MM.1S (cell line): Measurements from ENCODE around the gene CHCHD6.

Source experiments
- DNase-seq: peaks from one replicate; pipeline ENCODE4 v3.0.0-alpha.2; 2015
- H2AFZ ChIP-seq: fragments of 300-600 bp; sonication (generic); 2 replicates; pipeline ENCODE4 v1.6.0; 2016; ENCODE audit warnings: antibody characterized with exemption, low read length
- H3F3A ChIP-seq: fragments of 300-600 bp; sonication (generic); 2 replicates; pipeline ENCODE4 v1.6.1; 2016; ENCODE audit warnings: mild to moderate bottlenecking, antibody characterized with exemption, low read length, moderate library complexity, mixed read lengths; ENCODE audit not compliant: insufficient read depth
- H3K27ac ChIP-seq: fragments of 300-600 bp; sonication (generic); 2 replicates; pipeline ENCODE4 v1.5.1; 2016; ENCODE audit warnings: mild to moderate bottlenecking, low read length
- H3K27me3 ChIP-seq: fragments of 300-600 bp; sonication (generic); replicated peaks from 2 replicates; pipeline ENCODE4 v1.6.0; 2016; ENCODE audit warnings: low read length; ENCODE audit not compliant: insufficient read depth
- H3K36me3 ChIP-seq: fragments of 300-600 bp; sonication (generic); replicated peaks from 2 replicates; pipeline ENCODE4 v1.6.1; 2016; ENCODE audit warnings: mild to moderate bottlenecking, low read length, mixed read lengths; ENCODE audit not compliant: insufficient read depth
- H3K4me1 ChIP-seq: fragments of 300-600 bp; sonication (generic); 2 replicates; pipeline ENCODE4 v1.6.1; 2016; ENCODE audit warnings: low read length, mixed read lengths
- H3K4me2 ChIP-seq: fragments of 300-600 bp; sonication (generic); 2 replicates; pipeline ENCODE4 v1.6.0; 2016; ENCODE audit warnings: low read depth, low read length
- H3K4me3 ChIP-seq: fragments of 300-600 bp; sonication (generic); 2 replicates; pipeline ENCODE4 v1.5.1; 2016; ENCODE audit warnings: low read length, mixed read lengths
- H3K79me2 ChIP-seq: fragments of 300-600 bp; sonication (generic); 2 replicates; pipeline ENCODE4 v1.6.1; 2016; ENCODE audit warnings: mixed run types, low read length, mixed read lengths
- H3K9ac ChIP-seq: fragments of 300-600 bp; sonication (generic); 2 replicates; pipeline ENCODE4 v1.6.1; 2016; ENCODE audit warnings: low read length, mixed read lengths
- H3K9me2 ChIP-seq: fragments of 300-600 bp; sonication (generic); replicated peaks from 2 replicates; pipeline ENCODE4 v1.6.1; 2016; ENCODE audit warnings: mild to moderate bottlenecking, low read length, mixed read lengths; ENCODE audit not compliant: insufficient read depth
- H3K9me3 ChIP-seq: fragments of 300-600 bp; sonication (generic); replicated peaks from 2 replicates; pipeline ENCODE4 v1.6.1; 2016; ENCODE audit warnings: mild to moderate bottlenecking, low read length, mixed read lengths; ENCODE audit not compliant: insufficient read depth
- H4K20me1 ChIP-seq: fragments of 300-600 bp; sonication (generic); 2 replicates; pipeline ENCODE4 v1.6.1; 2016; ENCODE audit warnings: mild to moderate bottlenecking, low read length, moderate library complexity, mixed read lengths; ENCODE audit not compliant: insufficient read depth
- CTCF ChIP-seq: fragments of 300-600 bp; sonication (generic); IDR thresholded peaks from 2 replicates; pipeline ENCODE4 v1.5.1; 2016; ENCODE audit warnings: antibody characterized with exemption, low read length, mixed read lengths
- EZH2 ChIP-seq: fragments of 300-600 bp; sonication (generic); optimal IDR thresholded peaks from 2 replicates; pipeline ENCODE3; 2017; ENCODE audit warnings: low read depth, mild to moderate bottlenecking, antibody characterized with exemption, low read length, mixed read lengths
- EZH2phosphoT487 ChIP-seq: fragments of 300-600 bp; sonication (generic); IDR thresholded peaks from 2 replicates; pipeline ENCODE4 v1.6.1; 2018; ENCODE audit warnings: antibody characterized with exemption, low read length

The CHCHD6 gene

GRCh38 chr3:127009531-127009930 is 305.5 kb downstream of the CHCHD6 start:
- H3K4me2 ChIP-seq: no peak overlapping the region
- H3K9ac ChIP-seq: no peak overlapping the region
- no peak overlapping the region for H3K27ac ChIP-seq
- no peaks in the 10 kb centered on the region for H3K36me3 ChIP-seq
- H3F3A ChIP-seq: no peaks in the 10 kb centered on the region
- no peaks in the 10 kb centered on the region for H4K20me1 ChIP-seq
- H3K9me3 ChIP-seq: no peaks in the 10 kb centered on the region
- H3K4me3 ChIP-seq: no peak overlapping the region
- H2AFZ ChIP-seq: no peak overlapping the region
- H3K4me1 ChIP-seq: no peaks in the 10 kb centered on the region
- H3K9me2 ChIP-seq: no peaks in the 10 kb centered on the region
- H3K79me2 ChIP-seq: no peaks in the 10 kb centered on the region
- no peak for DNase-seq
- no peaks in the 10 kb centered on the region for H3K27me3 ChIP-seq
- TF ChIP-seq CTCF (no peak), EZH2 (no peak), EZH2phosphoT487 (no peak)
